Measurements from ENCODE around the gene CHST13. TPM values are rescaled to one million over a fixed set of nuclear protein-coding genes. Genes with fewer than 3 reads are reported as not detected.

CHST13 gene
- total and polyA plus RNA-seq, 12 donors = 0.22 to 3.0 (median 0.67) TPM; not detected in 1

DNA sequence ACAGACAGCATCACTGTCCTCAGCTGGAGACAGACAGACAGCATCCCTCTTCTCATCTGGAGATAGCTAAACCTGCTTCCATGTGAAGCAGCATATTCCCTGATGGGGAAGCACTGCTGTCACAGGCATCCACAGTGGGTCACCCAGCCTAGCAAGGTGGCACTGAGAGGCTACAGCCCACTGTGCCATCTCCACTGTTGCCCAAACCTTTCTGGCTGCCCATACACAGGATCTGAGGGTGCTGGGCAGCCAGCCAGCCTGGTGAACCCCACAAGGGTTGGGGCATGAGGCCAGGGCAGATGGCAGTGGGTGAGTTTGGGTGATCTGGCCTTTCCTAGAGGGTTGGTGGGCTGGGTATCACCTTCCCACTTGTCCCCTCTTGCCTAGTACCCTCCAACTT lies 11.7 kb downstream of the CHST13 start:
- Histone ChIP-seq H3K9me3 (replicated peaks in 1 of 3) (no peaks in the 10 kb centered on the region), H3K27ac (no peak overlapping the region), H3K27me3 (no peaks in the 10 kb centered on the region), H3K4me3 (no peak overlapping the region), H3K36me3 (replicated peaks in 1 of 2) (no peaks in the 10 kb centered on the region), H3K4me1 (replicated peaks in 1 of 2) (no peaks in the 10 kb centered on the region)
- intact Hi-C loops (cut with DNase I) = no loop called here
- peak in 1 of 7 donors; percentile 2 for DNase-seq
- TF ChIP-seq, protein P1, sequence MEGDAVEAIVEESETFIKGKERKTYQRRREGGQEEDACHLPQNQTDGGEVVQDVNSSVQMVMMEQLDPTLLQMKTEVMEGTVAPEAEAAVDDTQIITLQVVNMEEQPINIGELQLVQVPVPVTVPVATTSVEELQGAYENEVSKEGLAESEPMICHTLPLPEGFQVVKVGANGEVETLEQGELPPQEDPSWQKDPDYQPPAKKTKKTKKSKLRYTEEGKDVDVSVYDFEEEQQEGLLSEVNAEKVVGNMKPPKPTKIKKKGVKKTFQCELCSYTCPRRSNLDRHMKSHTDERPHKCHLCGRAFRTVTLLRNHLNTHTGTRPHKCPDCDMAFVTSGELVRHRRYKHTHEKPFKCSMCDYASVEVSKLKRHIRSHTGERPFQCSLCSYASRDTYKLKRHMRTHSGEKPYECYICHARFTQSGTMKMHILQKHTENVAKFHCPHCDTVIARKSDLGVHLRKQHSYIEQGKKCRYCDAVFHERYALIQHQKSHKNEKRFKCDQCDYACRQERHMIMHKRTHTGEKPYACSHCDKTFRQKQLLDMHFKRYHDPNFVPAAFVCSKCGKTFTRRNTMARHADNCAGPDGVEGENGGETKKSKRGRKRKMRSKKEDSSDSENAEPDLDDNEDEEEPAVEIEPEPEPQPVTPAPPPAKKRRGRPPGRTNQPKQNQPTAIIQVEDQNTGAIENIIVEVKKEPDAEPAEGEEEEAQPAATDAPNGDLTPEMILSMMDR (IDR thresholded peaks at IDR 0.05) = no peak
- no peak for TF ChIP-seq POLR2A (IDR thresholded peaks at IDR 0.05)

DNA sequence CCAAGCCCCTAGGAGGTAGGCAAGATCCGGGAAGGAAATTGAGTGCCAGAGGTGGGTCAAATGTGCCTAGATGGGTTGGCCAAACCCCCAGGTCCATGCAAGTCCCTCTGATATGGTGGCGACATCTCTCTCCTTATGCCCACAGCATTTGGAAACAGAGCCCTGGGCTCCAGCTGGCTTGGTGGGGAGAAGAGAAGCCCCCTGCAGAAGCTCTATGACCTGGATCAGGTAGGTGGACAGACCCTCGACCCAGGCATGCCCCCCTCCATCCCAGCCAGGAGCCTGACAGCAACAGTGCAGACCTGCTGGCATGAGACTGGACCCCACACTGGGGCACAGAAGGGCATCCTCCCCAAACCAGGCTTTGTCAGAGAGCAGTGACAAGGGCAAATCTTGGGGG lies 12.2 kb downstream of the CHST13 start:
- intact Hi-C loops (cut with DNase I) = no loop called here
- Histone ChIP-seq H3K4me1 (replicated peaks in 1 of 2) (no peaks in the 10 kb centered on the region), H3K36me3 (replicated peaks in 1 of 2) (no peaks in the 10 kb centered on the region), H3K4me3 (no peak overlapping the region), H3K27me3 (peaks cover 2% of the 10 kb centered on the region), H3K27ac (no peak overlapping the region), H3K9me3 (replicated peaks in 1 of 3) (no peaks in the 10 kb centered on the region)
- no peak for TF ChIP-seq POLR2A (IDR thresholded peaks at IDR 0.05)
- TF ChIP-seq, protein P1 (IDR thresholded peaks at IDR 0.05) = no peak
- WGBS, 4 donors = 69 to 76% (median 76%) methylated on average over 2 to 3 of the region's 3 CpGs; no CpG with 5 or more reads in 1 of the 4 donors
- peak in 1 of 7 donors; percentile 1 for DNase-seq

DNA sequence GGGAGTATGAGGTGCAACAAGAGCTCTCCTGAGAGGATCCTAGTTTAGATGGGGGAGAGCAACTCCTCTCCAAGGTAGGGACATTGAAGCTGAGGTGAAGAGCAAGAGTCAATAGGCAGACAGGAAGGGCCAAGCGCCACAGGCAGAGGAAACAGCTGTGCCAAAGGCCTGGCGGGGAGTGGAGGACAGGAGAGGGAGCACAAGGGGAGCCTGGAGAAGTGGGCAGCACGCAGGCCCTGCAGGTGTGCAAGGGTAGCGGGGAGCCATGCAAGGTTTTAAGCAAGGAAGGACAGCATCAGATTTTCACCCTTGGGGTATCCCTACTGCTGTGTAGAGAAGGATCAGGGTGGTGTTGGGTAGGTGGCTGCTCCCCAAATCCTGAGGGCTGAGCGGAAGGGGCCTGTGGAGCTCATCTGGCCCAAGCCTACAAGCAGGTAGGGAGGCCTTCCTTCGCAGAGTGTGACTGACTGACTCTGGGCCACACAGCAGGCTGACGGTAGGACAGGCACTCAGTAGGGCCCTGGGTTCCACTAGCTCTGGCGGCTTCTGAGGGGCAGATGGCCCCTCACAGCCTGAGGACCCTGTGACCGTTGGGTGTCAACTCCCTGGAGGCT lies 13.3 kb downstream of the CHST13 start:
- Histone ChIP-seq H3K4me3 (no peak overlapping the region), H3K9me3 (replicated peaks in 1 of 3) (no peaks in the 10 kb centered on the region), H3K27ac (no peak overlapping the region), H3K27me3 (peaks cover 13% of the 10 kb centered on the region), H3K36me3 (replicated peaks in 1 of 2) (no peaks in the 10 kb centered on the region), H3K4me1 (replicated peaks in 1 of 2) (no peaks in the 10 kb centered on the region)
- intact Hi-C loops (cut with DNase I) = no loop called here
- peak in 2 of 7 donors; percentile 1 to 7 for DNase-seq
- 78 to 91% (median 79%) methylated on average over 5 to 9 of the region's 9 CpGs for WGBS, 4 donors
- no peak for TF ChIP-seq POLR2A (IDR thresholded peaks at IDR 0.05)
- TF ChIP-seq, protein P1 (IDR thresholded peaks at IDR 0.05) = no peak

DNA sequence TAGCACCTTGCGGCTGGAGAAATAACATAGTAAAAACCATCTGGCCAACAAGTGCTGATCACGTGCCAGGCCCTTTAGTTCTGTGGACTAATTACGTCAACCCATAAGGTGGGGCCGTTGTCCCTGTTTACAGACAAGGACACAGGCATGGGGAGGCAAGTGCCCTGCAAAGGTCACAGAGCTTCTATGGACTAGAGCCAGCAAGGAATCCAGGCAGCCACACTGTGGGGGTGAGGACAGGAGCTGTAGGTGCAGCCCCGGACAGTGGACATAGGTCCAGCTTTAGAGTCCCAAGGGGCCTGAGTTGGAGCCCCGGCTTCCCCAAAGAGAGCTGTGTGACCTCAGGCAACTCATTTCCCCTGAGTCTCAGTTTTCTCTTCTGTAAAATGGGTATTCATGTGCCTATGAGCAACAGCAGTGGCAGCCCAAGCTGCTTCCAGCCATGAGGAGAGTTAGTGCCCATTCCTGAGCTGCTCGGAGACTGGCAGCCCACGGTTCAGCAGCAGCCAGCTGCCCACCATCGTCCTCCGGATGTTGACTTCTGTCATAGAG lies 13.9 kb downstream of the CHST13 start:
- intact Hi-C loops (cut with DNase I) = no loop called here
- WGBS, 4 donors = 63 to 96% (median 68%) methylated on average over 6 to 10 of the region's 10 CpGs
- Histone ChIP-seq H3K9me3 (replicated peaks in 1 of 3) (no peaks in the 10 kb centered on the region), H3K4me3 (no peak overlapping the region), H3K27me3 (peaks cover 18% of the 10 kb centered on the region), H3K27ac (no peak overlapping the region), H3K36me3 (replicated peaks in 1 of 2) (no peaks in the 10 kb centered on the region), H3K4me1 (replicated peaks in 1 of 2) (no peaks in the 10 kb centered on the region)
- DNase-seq = peak in 4 of 7 donors; percentile 14 to 79 (median 32)
- TF ChIP-seq, protein P1 (IDR thresholded peaks at IDR 0.05) = no peak
- TF ChIP-seq POLR2A (IDR thresholded peaks at IDR 0.05) = no peak

Data from adrenal gland (tissue), 12 donors.